ENCODE measurements around the gene ANKRD12.

Gene ANKRD12

GRCh38 chr18:9330419-9330818 lies 193.8 kb downstream of the ANKRD12 start:
- Histone ChIP-seq H3K27ac (no peak overlapping the region), H3K9ac (ENCODE audit: insufficient read length) (no peak overlapping the region), H3K9me3 (ENCODE audit: low read depth, low read length) (peaks cover 3% of the 10 kb centered on the region; the same call in 1 of the 2 replicates), H3K4me3 (no peak overlapping the region), H3K36me3 (ENCODE audit: insufficient read depth, low read length) (no peaks in the 10 kb centered on the region)
- DNase-seq (ENCODE audit: low read depth, low spot score), result no peak
- TF ChIP-seq POLR2AphosphoS5 (IDR thresholded peaks at IDR 0.05; ENCODE audit: borderline replicate concordance, low read depth, low read length) (no peak), EZH2 (IDR thresholded peaks at IDR 0.05) (no peak), FOXP2 (optimal IDR thresholded peaks at IDR 0.05; ENCODE audit: control extremely low read depth, extremely low read length, insufficient read depth) (no peak)

GRCh38 chr18:9333441-9334328 lies 197.1 kb downstream of the ANKRD12 start:
- TF ChIP-seq POLR2AphosphoS5 (IDR thresholded peaks at IDR 0.05; ENCODE audit: borderline replicate concordance, low read depth, low read length) (no peak), FOXP2 (optimal IDR thresholded peaks at IDR 0.05; ENCODE audit: control extremely low read depth, extremely low read length, insufficient read depth) (no peak), EZH2 (IDR thresholded peaks at IDR 0.05) (no peak)
- Histone ChIP-seq H3K9me3 (ENCODE audit: low read depth, low read length) (peaks cover 3% of the 10 kb centered on the region; the same call in 1 of the 2 replicates), H3K36me3 (ENCODE audit: insufficient read depth, low read length) (peaks cover 17% of the 10 kb centered on the region), H3K4me3 (peak overlapping the region; percentile 97), H3K9ac (ENCODE audit: insufficient read length) (peak overlapping the region; percentile 67), H3K27ac (no peak overlapping the region)
- no peak for DNase-seq (ENCODE audit: low read depth, low spot score)

GRCh38 chr18:9334329-9334972 lies 197.9 kb downstream of the ANKRD12 start, which contains the start of gene TWSG1:
Gene TWSG1, plus strand, starts transcription at chr18:9334773. Its CDS starts 2,457 bp downstream, at chr18:9337230.
- Histone ChIP-seq H3K4me3 (peak within 1 kb of the TSS; percentile 97), H3K36me3 (ENCODE audit: insufficient read depth, low read length) (peaks cover 19% of the 10 kb centered on the region), H3K9ac (ENCODE audit: insufficient read length) (peak within 1 kb of the TSS; percentile 67), H3K9me3 (ENCODE audit: low read depth, low read length) (no peaks in the 10 kb centered on the region), H3K27ac (no peak within 1 kb of the TSS)
- DNase-seq (ENCODE audit: low read depth, low spot score), result no peak
- TF ChIP-seq EZH2 (IDR thresholded peaks at IDR 0.05) (no peak), POLR2AphosphoS5 (IDR thresholded peaks at IDR 0.05; ENCODE audit: borderline replicate concordance, low read depth, low read length) (peak; percentile 10; the same call in 1 of the 2 replicates), FOXP2 (optimal IDR thresholded peaks at IDR 0.05; ENCODE audit: control extremely low read depth, extremely low read length, insufficient read depth) (no peak)

GRCh38 chr18:9334973-9335696 lies 198.6 kb downstream of the ANKRD12 start:
- no peak for DNase-seq (ENCODE audit: low read depth, low spot score)
- Histone ChIP-seq H3K27ac (no peak overlapping the region), H3K36me3 (ENCODE audit: insufficient read depth, low read length) (peaks cover 19% of the 10 kb centered on the region), H3K9me3 (ENCODE audit: low read depth, low read length) (no peaks in the 10 kb centered on the region), H3K9ac (ENCODE audit: insufficient read length) (peak overlapping the region; percentile 66), H3K4me3 (peak overlapping the region; percentile 79)
- TF ChIP-seq FOXP2 (optimal IDR thresholded peaks at IDR 0.05; ENCODE audit: control extremely low read depth, extremely low read length, insufficient read depth) (no peak), POLR2AphosphoS5 (IDR thresholded peaks at IDR 0.05; ENCODE audit: borderline replicate concordance, low read depth, low read length) (no peak), EZH2 (IDR thresholded peaks at IDR 0.05) (no peak)
